IPS-18c (cell line): ENCODE measurements around the gene MGME1.

Source experiments
- H3K4me3 ChIP-seq: 2 replicates; pipeline ENCODE4 v1.7.0; 2013; ENCODE audit warnings: low read depth, mild to moderate bottlenecking, low read length, moderate library complexity; ENCODE audit not compliant: insufficient read depth
- H3K9me3 ChIP-seq: one replicate; pipeline ENCODE4 v1.6.1; 2013; ENCODE audit warnings: mild to moderate bottlenecking, low read length, moderate library complexity; ENCODE audit not compliant: control insufficient read depth, insufficient read depth

Gene MGME1

GRCh38 chr20:17969278-17969883, 563 bp downstream of the MGME1 start:
- H3K9me3 ChIP-seq: no peaks in the 10 kb centered on the region
- peak overlapping the region; percentile 73 for H3K4me3 ChIP-seq

GRCh38 chr20:17969884-17970409, 1.1 kb downstream of the MGME1 start:
- peak overlapping the region; percentile 73 for H3K4me3 ChIP-seq

GRCh38 chr20:17971300-17972013, 2.6 kb downstream of the MGME1 start:
- H3K4me3 ChIP-seq: peak overlapping the region; percentile 28
- no peaks in the 10 kb centered on the region for H3K9me3 ChIP-seq

More at GRCh38 chr20:17969884-17970409, 1.1 kb downstream of the MGME1 start:
- no peaks in the 10 kb centered on the region for H3K9me3 ChIP-seq

- H3K9me3 ChIP-seq: no peaks in the 10 kb centered on the region
- peak overlapping the region; percentile 28 for H3K4me3 ChIP-seq
Measured at GRCh38 chr20:17972121-17972520, 3.3 kb downstream of the MGME1 start.

GRCh38 chr20:17976305-17976704, 7.5 kb downstream of the MGME1 start:
- Histone ChIP-seq H3K9me3 (no peaks in the 10 kb centered on the region), H3K4me3 (no peak overlapping the region)

- Histone ChIP-seq H3K4me3 (no peak overlapping the region), H3K9me3 (no peaks in the 10 kb centered on the region)
Measured at GRCh38 chr20:17985388-17986018, 16.7 kb downstream of the MGME1 start.

GRCh38 chr20:17987988-17988387, 19.2 kb downstream of the MGME1 start:
- H3K4me3 ChIP-seq: no peak overlapping the region
- H3K9me3 ChIP-seq: no peaks in the 10 kb centered on the region

GRCh38 chr20:17990278-17990972, 21.6 kb downstream of the MGME1 start:
- Histone ChIP-seq H3K9me3 (no peaks in the 10 kb centered on the region), H3K4me3 (no peak overlapping the region)

- H3K4me3 ChIP-seq: no peak overlapping the region
- no peaks in the 10 kb centered on the region for H3K9me3 ChIP-seq
Measured at GRCh38 chr20:17992224-17992637, 23.4 kb downstream of the MGME1 start.

- no peaks in the 10 kb centered on the region for H3K9me3 ChIP-seq
- no peak overlapping the region for H3K4me3 ChIP-seq
Measured at GRCh38 chr20:17992847-17993513, 24.2 kb downstream of the MGME1 start.

GRCh38 chr20:17993546-17993945, 24.7 kb downstream of the MGME1 start:
- H3K9me3 ChIP-seq: no peaks in the 10 kb centered on the region
- no peak overlapping the region for H3K4me3 ChIP-seq

GRCh38 chr20:17995967-17996819, 27.4 kb downstream of the MGME1 start:
- Histone ChIP-seq H3K4me3 (no peak overlapping the region), H3K9me3 (no peaks in the 10 kb centered on the region)

GRCh38 chr20:17998446-17998845, 29.6 kb downstream of the MGME1 start:
- no peaks in the 10 kb centered on the region for H3K9me3 ChIP-seq

GRCh38 chr20:17999566-17999965, 30.7 kb downstream of the MGME1 start:
- Histone ChIP-seq H3K4me3 (no peak overlapping the region), H3K9me3 (no peaks in the 10 kb centered on the region)

More at GRCh38 chr20:17998446-17998845, 29.6 kb downstream of the MGME1 start:
- no peak overlapping the region for H3K4me3 ChIP-seq

- H3K4me3 ChIP-seq: no peak overlapping the region
- no peaks in the 10 kb centered on the region for H3K9me3 ChIP-seq
Measured at GRCh38 chr20:18001131-18001921, 32.5 kb downstream of the MGME1 start.
